NB4 (cell line): ENCODE results near the gene TSPAN16.

Experiments used
- DNase-seq: peaks from one replicate; pipeline ENCODE4 v3.0.0; 2010; ENCODE audit warnings: low read depth
- H3K4me3 ChIP-seq: one replicate; pipeline ENCODE4 v1.5.1; 2011; ENCODE audit warnings: mild to moderate bottlenecking, low read depth, low read length, moderate library complexity
- CTCF ChIP-seq: IDR thresholded peaks from one replicate; pipeline ENCODE4 v1.5.1; 2012; ENCODE audit warnings: low read depth, low read length
- MAX ChIP-seq: IDR thresholded peaks from 2 replicates; pipeline ENCODE4 v1.6.1; 2011; ENCODE audit warnings: low read depth, low read length
- MYC ChIP-seq: IDR thresholded peaks from 2 replicates; pipeline ENCODE4 v1.6.1; 2011; ENCODE audit warnings: low read depth, low read length
- POLR2A ChIP-seq: IDR thresholded peaks from 2 replicates; pipeline ENCODE4 v1.6.1; 2011; ENCODE audit warnings: mild to moderate bottlenecking; ENCODE audit not compliant: insufficient read length; ENCODE audit errors: extremely low read depth

Gene TSPAN16

GRCh38 chr19:11268783-11269267 is 27.1 kb upstream of the TSPAN16 start:
- no peak for TF ChIP-seq MYC
- TF ChIP-seq MAX, result no peak
- TF ChIP-seq POLR2A, result no peak
- no peak for TF ChIP-seq CTCF
- peak; percentile 47 for DNase-seq

DNA sequence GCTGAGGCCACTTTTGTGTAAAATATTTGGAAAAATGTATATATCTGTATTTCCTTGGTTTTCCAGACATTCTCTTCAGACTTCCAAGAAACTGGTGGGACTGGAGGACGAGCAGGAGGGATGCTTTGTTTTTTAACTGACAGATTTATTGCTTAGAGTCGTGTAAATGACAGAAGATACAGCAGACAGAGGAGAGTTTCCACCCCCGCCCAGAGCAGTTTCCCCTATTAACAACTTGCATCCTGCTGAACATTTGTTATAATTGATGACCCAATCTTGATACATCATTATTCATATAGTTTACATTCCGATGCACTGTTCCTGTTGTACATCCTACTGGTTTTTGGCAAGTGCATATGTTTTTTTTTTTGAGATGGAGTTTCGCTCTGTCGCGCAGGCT is 26.6 kb upstream of the TSPAN16 start:
- TF ChIP-seq MYC, result no peak
- no peak for TF ChIP-seq CTCF
- no peak for TF ChIP-seq MAX
- no peak for TF ChIP-seq POLR2A
- no peak for DNase-seq
- H3K4me3 ChIP-seq, result no peak overlapping the region

More at GRCh38 chr19:11268783-11269267, 27.1 kb upstream of the TSPAN16 start:
- no peak overlapping the region for H3K4me3 ChIP-seq

GRCh38 chr19:11273296-11273695 is 22.7 kb upstream of the TSPAN16 start:
- no peak for DNase-seq

GRCh38 chr19:11273989-11274388 is 22.0 kb upstream of the TSPAN16 start:
- DNase-seq, result no peak
- no peak overlapping the region for H3K4me3 ChIP-seq
- no peak for TF ChIP-seq POLR2A
- TF ChIP-seq CTCF, result no peak
- TF ChIP-seq MYC, result no peak
- no peak for TF ChIP-seq MAX

More at GRCh38 chr19:11273296-11273695, 22.7 kb upstream of the TSPAN16 start:
- no peak overlapping the region for H3K4me3 ChIP-seq
- TF ChIP-seq CTCF (no peak), POLR2A (no peak), MYC (no peak), MAX (no peak)

DNA sequence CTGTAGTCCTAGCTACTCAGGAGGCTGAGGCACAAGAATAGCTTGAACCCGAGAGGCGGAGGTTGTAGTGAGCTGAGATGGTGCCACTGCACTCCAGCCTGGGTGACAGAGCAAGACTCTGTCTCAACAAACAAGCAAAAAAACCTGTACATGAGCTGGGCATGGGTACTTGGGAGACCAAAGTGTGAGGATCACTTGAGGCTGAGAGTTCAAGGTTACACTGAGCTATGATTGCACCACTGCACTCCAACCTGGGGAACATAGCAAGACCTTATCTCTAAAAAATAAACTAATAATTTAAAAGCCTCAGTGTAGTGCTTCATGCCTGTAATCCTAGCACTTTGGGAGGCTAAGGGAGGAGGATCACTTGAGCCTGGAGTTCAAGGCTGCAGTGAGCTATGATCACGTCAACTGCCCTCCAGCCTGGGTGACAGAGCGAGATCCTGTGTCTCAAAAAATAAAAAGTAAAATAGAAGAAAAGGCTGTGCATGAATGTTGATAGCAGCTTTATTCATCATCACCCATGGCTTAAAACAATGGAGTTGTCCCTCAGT is 21.4 kb upstream of the TSPAN16 start:
- no peak for TF ChIP-seq MAX
- TF ChIP-seq POLR2A, result no peak
- TF ChIP-seq MYC, result no peak
- H3K4me3 ChIP-seq, result no peak overlapping the region
- DNase-seq, result no peak

- no peak for DNase-seq
- TF ChIP-seq CTCF (no peak), MAX (no peak)
- no peak overlapping the region for H3K4me3 ChIP-seq
Observed at GRCh38 chr19:11278670-11279069, 17.3 kb upstream of the TSPAN16 start.
